Forelimb muscle (tissue), 1 donor: ENCODE data around the gene SSMEM1. TPM values are rescaled to one million over a fixed set of nuclear protein-coding genes. Genes with fewer than 3 reads are reported as not detected.
"Not testable (repeated sequence)": the region's sequence is repeated elsewhere in the genome, so short reads cannot be mapped to it uniquely, and the experiment has no call there.

Experiments used
- DNase-seq: peaks from one replicate; pipeline ENCODE4 v3.0.0-alpha.2; 2013; ENCODE audit warnings: low read depth
- polyA plus RNA-seq: library from polyadenylated mRNA; unstranded; fragments of 120-200 nt; gene quantifications from one replicate; pipeline ENCODE4 v1.2.1, GENCODE V29; 2013; ENCODE audit not compliant: insufficient read length

The SSMEM1 gene
- polyA plus RNA-seq, 1 donor = not detected

DNA sequence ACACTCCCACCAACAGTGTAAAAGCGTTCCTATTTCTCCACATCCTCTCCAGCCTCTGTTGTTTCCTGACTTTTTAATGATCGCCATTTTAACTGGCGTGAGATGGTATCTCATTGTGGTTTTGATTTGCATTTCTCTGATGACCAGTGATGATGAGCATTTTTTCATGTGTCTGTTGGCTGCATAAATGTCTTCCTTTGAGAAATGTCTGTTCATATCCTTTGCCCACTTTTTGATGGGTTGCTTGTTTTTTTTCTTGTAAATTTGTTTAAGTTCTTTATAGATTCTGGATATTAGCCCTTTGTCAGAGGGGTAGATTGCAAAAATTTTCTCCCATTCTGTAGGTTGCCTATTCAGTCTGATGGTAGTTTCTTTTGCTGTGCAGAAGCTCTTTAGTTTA is 42.0 kb downstream of the SSMEM1 start:
- DNase-seq = not testable (repeated sequence)

DNA sequence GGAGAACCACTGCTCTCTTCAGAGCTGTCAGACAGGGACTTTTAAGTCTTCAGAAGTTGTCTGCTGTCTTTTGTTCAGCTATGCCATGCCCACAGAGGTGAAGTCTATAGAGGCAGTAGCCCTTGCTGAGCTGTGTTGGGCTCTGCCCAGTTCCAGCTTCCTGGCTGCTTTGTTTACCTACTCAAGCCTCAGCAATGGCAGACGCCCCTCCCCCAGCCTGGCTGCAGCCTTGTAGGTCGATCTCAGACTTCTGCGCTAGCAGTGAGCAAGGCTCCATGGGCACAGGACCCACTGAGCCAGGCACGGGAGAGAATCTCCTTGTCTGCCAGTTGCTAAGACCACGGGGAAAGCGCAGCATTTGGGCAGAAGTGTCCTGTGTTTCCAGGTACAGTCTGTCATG is 46.9 kb downstream of the SSMEM1 start:
- no peak for DNase-seq

DNA sequence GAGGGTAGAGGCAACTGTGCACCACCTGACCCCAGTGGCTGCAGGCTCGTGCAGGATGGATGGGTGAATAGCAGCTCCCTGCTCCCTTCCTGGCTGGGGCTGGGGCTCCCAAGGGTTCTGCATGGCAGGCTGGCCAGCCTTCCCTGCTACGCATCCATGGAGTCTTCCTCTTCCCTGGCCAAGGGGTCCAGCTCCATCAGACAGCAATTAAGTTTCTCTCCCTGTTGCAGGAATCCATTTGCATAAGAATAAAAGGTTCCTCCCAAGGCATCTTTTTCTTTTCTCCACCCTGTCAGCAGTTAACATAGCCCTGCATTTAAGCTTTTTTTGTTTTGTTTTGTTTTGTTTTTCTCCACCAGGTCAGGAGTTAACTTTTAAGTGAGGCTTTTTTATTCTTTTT is 49.0 kb downstream of the SSMEM1 start:
- no peak for DNase-seq

DNA sequence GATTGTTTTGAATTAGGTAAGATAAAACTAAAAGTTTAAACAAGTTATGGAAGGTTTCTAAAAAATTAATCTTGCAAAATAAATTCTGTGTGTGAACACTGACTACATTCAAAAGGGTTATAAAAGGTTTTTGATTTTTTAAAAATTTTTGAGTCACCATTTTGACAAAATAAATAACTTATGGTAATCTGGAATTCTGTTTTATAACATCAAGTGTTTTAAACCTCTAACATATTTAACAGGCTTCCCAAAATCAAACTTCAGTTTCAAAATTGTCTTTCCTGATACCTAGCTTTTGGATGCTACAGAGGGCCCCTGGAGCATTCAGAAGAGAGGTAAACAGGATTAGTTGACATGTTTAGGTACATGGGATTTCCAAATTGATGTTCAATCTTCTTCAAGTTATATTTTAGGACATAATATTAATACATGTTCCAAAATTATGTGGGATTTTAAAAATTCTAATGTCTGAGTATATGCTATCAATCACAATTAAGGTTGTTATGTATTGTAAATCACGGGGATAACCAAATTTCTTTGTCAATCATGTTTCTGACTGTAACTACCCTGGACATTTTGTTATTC is 50.9 kb downstream of the SSMEM1 start:
- DNase-seq = no peak

DNA sequence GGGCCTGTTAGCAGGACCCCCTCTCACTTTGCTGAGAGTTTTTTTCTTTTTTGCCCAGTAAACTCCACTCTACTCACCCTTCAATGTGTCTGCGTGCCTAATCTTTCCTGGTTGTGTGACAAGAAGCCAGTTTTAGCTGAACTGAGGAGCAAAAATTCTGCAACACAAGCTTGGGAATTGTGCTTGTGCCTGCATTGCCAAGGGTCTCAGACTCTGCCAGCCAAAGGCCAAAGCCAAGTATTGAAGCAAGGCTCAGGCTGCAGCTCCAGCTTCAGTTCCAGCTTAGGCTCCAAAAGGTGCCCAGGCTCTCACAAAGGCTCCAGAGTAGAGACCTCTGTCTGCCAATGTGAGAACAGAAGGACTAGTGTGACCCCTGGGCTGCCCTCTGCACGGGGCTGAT is 54.8 kb downstream of the SSMEM1 start:
- DNase-seq = no peak

DNA sequence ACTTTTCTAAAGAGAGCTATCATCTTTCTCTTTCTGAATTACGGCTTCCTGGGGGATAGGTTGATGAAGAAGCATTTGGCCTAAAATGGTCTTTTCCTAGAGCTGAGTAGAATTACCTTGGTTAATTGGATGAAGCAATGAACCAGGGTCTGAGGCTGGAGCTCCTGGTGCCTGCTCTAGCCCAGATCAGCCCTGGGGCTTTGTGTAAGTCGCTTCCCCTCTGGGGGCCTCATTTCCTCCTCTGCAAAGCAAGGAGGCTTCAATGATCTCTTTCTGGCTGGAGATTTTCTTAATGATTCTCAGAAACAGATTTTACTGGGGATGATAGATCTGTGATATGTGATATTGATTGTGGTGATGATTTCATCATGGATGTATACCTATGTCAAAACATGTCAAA is 55.5 kb downstream of the SSMEM1 start:
- no peak for DNase-seq

Other genes starting within 250 kb of the SSMEM1 start
- gene ZC3HC1, start 156.5 kb upstream of the SSMEM1 start, polyA plus RNA-seq = 24.6 TPM
- 40.5 TPM for gene KLHDC10, start 137.3 kb upstream of the SSMEM1 start, polyA plus RNA-seq
- gene TMEM209, start 2.5 kb upstream of the SSMEM1 start, polyA plus RNA-seq = 10.7 TPM
- gene CPA2, start 59.0 kb downstream of the SSMEM1 start, polyA plus RNA-seq = 0.49 TPM
- 2.2 TPM for gene CPA4, start 85.3 kb downstream of the SSMEM1 start, polyA plus RNA-seq
- gene CPA5, start 137.0 kb downstream of the SSMEM1 start, polyA plus RNA-seq = 2.0 TPM
- 6.5 TPM for gene CPA1, start 172.6 kb downstream of the SSMEM1 start, polyA plus RNA-seq
- gene CEP41, start 233.2 kb downstream of the SSMEM1 start, polyA plus RNA-seq = 22.9 TPM